WTC11 (cell line): ENCODE results near the gene MNAT1.

Source experiments
- CTCF ChIP-seq: fragments of 200-600 bp; IDR thresholded peaks from 2 replicates; pipeline ENCODE4 v1.8.0; 2022; ENCODE audit warnings: antibody characterized with exemption
- GABPB1 ChIP-seq: sonication (generic); formaldehyde crosslinking; IDR thresholded peaks from 2 replicates; pipeline ENCODE4 v1.8.1; 2023; ENCODE audit warnings: mild to moderate bottlenecking, missing genetic modification reagents
- ZBTB21 ChIP-seq: sonication (generic); formaldehyde crosslinking; IDR thresholded peaks from 2 replicates; pipeline ENCODE4 v1.8.1; 2023; ENCODE audit warnings: mild to moderate bottlenecking, missing genetic modification reagents, borderline replicate concordance
- ZNF396 ChIP-seq: fragments of 250-450 bp; sonication (Bioruptor Pico); IDR thresholded peaks from 2 replicates; pipeline ENCODE4 v1.8.0; 2021; ENCODE audit warnings: mild to moderate bottlenecking, moderate library complexity, borderline replicate concordance

GRCh38 chr14:60925286-60925685, 190.7 kb downstream of the MNAT1 start:
- no peak for TF ChIP-seq CTCF
- TF ChIP-seq GABPB1 (CRISPR knock-in tag) = no peak
- no peak for TF ChIP-seq ZBTB21
- no peak for TF ChIP-seq ZNF396 (CRISPR knock-in tag)
